HCT116 (cell line): ENCODE measurements around the gene UFSP2. TPM values are rescaled to one million over a fixed set of nuclear protein-coding genes. Genes with fewer than 3 reads are reported as not detected.

Experiments
- ATAC-seq: fragments of 200-7000 bp; cut with Tn5 transposase; 2 replicates; pipeline ENCODE4 v1.9.1; 2020; ENCODE audit warnings: mild to moderate bottlenecking, moderate library complexity
- BruUV-seq: library from RNA; stranded (reverse); fragments of 400-500 nt; replicated peaks from 2 replicates; lab custom pipeline; 2021; lab: Mats Ljungman, UMichigan
- CTCF ChIA-PET: fragments of 300-600 bp; sonication (Branson Sonifier 250); formaldehyde crosslinking; loops from one replicate; lab custom pipeline; 2021; ENCODE audit warnings: antibody characterized with exemption; lab: Charles Lee
- POLR2A ChIA-PET: fragments of 300-600, 350-600 bp; sonication (Branson Sonifier 250); formaldehyde crosslinking; loops from one replicate; lab custom pipeline; 2021; ENCODE audit warnings: antibody characterized with exemption; lab: Charles Lee
- RAD21 ChIA-PET, 2 experiments: fragments of 300-600 bp; sonication (Branson Sonifier 250); formaldehyde crosslinking; loops; one replicate each; lab custom pipeline; 2023; ENCODE audit warnings: low total read pairs in 2 of 2; ENCODE audit not compliant: uncharacterized antibody in 2 of 2, unreplicated experiment in 2 of 2, low non-redundant PET in 1 of 2; lab: Charles Lee
- DNase-seq: peaks from one replicate; pipeline ENCODE4 v3.0.0-alpha.2; 2010; ENCODE audit warnings: low read depth, low spot score
- H2AFZ ChIP-seq: fragments of 200-600 bp; shearing (Covaris generic), sonication (generic); 2 replicates; pipeline ENCODE4 v1.6.1; 2017; ENCODE audit warnings: low read depth, mixed run types, mixed read lengths, antibody characterized with exemption, low read length; ENCODE audit not compliant: poor library complexity, severe bottlenecking
- H3K27ac ChIP-seq: 2 replicates; pipeline ENCODE4 v1.5.1; 2012; ENCODE audit warnings: low read depth, low read length
- H3K27me3 ChIP-seq: fragments of 200-600 bp; sonication (generic); 2 replicates; pipeline ENCODE4 v1.6.1; 2016; ENCODE audit warnings: mixed run types, low read length, mixed read lengths; ENCODE audit not compliant: insufficient read depth
- H3K36me3 ChIP-seq, 2 experiments: fragments of 200-500 bp in 1 of 2; fragments of 200-600 bp in 1 of 2; sonication (Bioruptor generic) in 1 of 2; sonication (generic) in 1 of 2; 2 replicates each; pipeline versions ENCODE4 v1.5.1 to v1.6.1; 2014 to 2016; ENCODE audit warnings: low read length in 2 of 2, inconsistent platforms in 1 of 2, mixed read lengths in 1 of 2, mixed run types in 1 of 2; ENCODE audit not compliant: insufficient read depth in 2 of 2, control insufficient read depth in 1 of 2
- H3K4me1 ChIP-seq, 2 experiments: fragments of 200-600 bp in 1 of 2; sonication (generic) in 1 of 2; 2 replicates each; pipeline versions ENCODE4 v1.5.1 to v1.6.1; 2012 to 2017; ENCODE audit warnings: low read length in 2 of 2, inconsistent platforms in 1 of 2, mild to moderate bottlenecking in 1 of 2, mixed read lengths in 1 of 2, mixed run types in 1 of 2, moderate library complexity in 1 of 2; ENCODE audit not compliant: insufficient read depth in 2 of 2, control insufficient read depth in 1 of 2
- H3K4me2 ChIP-seq: fragments of 200-600 bp; sonication (generic); 2 replicates; pipeline ENCODE4 v1.6.1; 2017; ENCODE audit warnings: mixed run types, low read length, mixed read lengths
- H3K4me3 ChIP-seq, 2 experiments: fragments of 200-600 bp in 1 of 2; sonication (generic) in 1 of 2; replicated peaks in 1 of 2; 2 replicates each; pipeline ENCODE4 v1.5.1; 2011 to 2016; ENCODE audit warnings: low read length in 2 of 2, control low read depth in 1 of 2, low read depth in 1 of 2, mild to moderate bottlenecking in 1 of 2, mixed read lengths in 1 of 2, mixed run types in 1 of 2
- H3K79me2 ChIP-seq: fragments of 200-600 bp; sonication (generic); 2 replicates; pipeline ENCODE4 v1.6.1; 2017; ENCODE audit warnings: mild to moderate bottlenecking, mixed run types, low read length, moderate library complexity, mixed read lengths; ENCODE audit not compliant: insufficient read depth
- H3K9ac ChIP-seq: fragments of 200-600 bp; sonication (generic); 2 replicates; pipeline ENCODE4 v1.6.1; 2016; ENCODE audit warnings: low read length, mixed read lengths
- H3K9me2 ChIP-seq: fragments of 200-600 bp; sonication (generic), shearing (Covaris generic); 2 replicates; pipeline ENCODE4 v1.6.1; 2017; ENCODE audit warnings: mixed run types, mild to moderate bottlenecking, moderate library complexity; ENCODE audit not compliant: insufficient read depth
- H3K9me3 ChIP-seq, 2 experiments: fragments of 200-500 bp in 1 of 2; fragments of 200-600 bp in 1 of 2; sonication (Bioruptor generic) in 1 of 2; sonication (generic) in 1 of 2; 2 replicates each; pipeline ENCODE4 v1.6.1; 2014 to 2017; ENCODE audit warnings: low read length in 2 of 2, mixed read lengths in 2 of 2, inconsistent platforms in 1 of 2, low read depth in 1 of 2, mild to moderate bottlenecking in 1 of 2, mixed run types in 1 of 2, moderate library complexity in 1 of 2; ENCODE audit not compliant: control insufficient read depth in 1 of 2, insufficient read depth in 1 of 2
- H4K20me1 ChIP-seq: fragments of 200-600 bp; sonication (generic), shearing (Covaris generic); 2 replicates; pipeline ENCODE4 v1.6.1; 2017; ENCODE audit warnings: mixed run types, mild to moderate bottlenecking, moderate library complexity; ENCODE audit not compliant: insufficient read depth
- ATF3 ChIP-seq: IDR thresholded peaks from 2 replicates; pipeline ENCODE4 v1.6.1; 2012
- CBX3 ChIP-seq: IDR thresholded peaks from 2 replicates; pipeline ENCODE4 v1.6.1; 2012; ENCODE audit warnings: low read depth
- CTCF ChIP-seq, 3 experiments: fragments of 200-600 bp in 1 of 3; sonication (generic) in 1 of 3; IDR thresholded peaks in 2 of 3; conservative IDR thresholded peaks in 1 of 3; 2 replicates each; pipeline ENCODE4 v1.5.1; 2012 to 2017; ENCODE audit warnings: low read depth in 2 of 3, low read length in 2 of 3, antibody characterized with exemption in 1 of 3, borderline replicate concordance in 1 of 3, control low read depth in 1 of 3, mild to moderate bottlenecking in 1 of 3, mixed read lengths in 1 of 3, mixed run types in 1 of 3, moderate library complexity in 1 of 3; ENCODE audit not compliant: insufficient read depth in 1 of 3
- EGR1 ChIP-seq: IDR thresholded peaks from 2 replicates; pipeline ENCODE4 v1.6.1; 2012; ENCODE audit warnings: low read depth
- EZH2 ChIP-seq: fragments of 200-600 bp; sonication (generic); IDR thresholded peaks from 2 replicates; pipeline ENCODE4 v1.6.1; 2017; ENCODE audit warnings: antibody characterized with exemption, mixed run types
- FOSL1 ChIP-seq: IDR thresholded peaks from 2 replicates; pipeline ENCODE4 v1.6.1; 2012; ENCODE audit warnings: low read depth
- MAX ChIP-seq: IDR thresholded peaks from 2 replicates; pipeline ENCODE4 v1.6.1; 2012
- RAD21 ChIP-seq: IDR thresholded peaks from 2 replicates; pipeline ENCODE4 v1.6.1; 2012; ENCODE audit warnings: low read depth, mild to moderate bottlenecking
- REST ChIP-seq: IDR thresholded peaks from 2 replicates; pipeline ENCODE4 v1.6.1; 2012; ENCODE audit warnings: low read depth
- SIN3A ChIP-seq: IDR thresholded peaks from 2 replicates; pipeline ENCODE4 v1.6.1; 2012; ENCODE audit warnings: low read depth
- SP1 ChIP-seq: IDR thresholded peaks from 2 replicates; pipeline ENCODE4 v1.6.1; 2012; ENCODE audit warnings: low read depth
- TCF7L2 ChIP-seq: IDR thresholded peaks from 2 replicates; pipeline ENCODE4 v1.7.0; 2011; ENCODE audit warnings: borderline replicate concordance, inconsistent platforms; ENCODE audit not compliant: insufficient read depth, insufficient read length; ENCODE audit errors: extremely low read depth
- YY1 ChIP-seq: IDR thresholded peaks from 2 replicates; pipeline ENCODE4 v1.6.1; 2011; ENCODE audit warnings: low read length, low read depth, moderate library complexity, mild to moderate bottlenecking; ENCODE audit not compliant: insufficient replicate concordance; ENCODE audit errors: extremely low read depth
- ZBTB33 ChIP-seq: IDR thresholded peaks from 2 replicates; pipeline ENCODE4 v1.6.1; 2011; ENCODE audit warnings: mild to moderate bottlenecking, low read length, moderate library complexity; ENCODE audit not compliant: insufficient replicate concordance; ENCODE audit errors: extremely low read depth
- intact Hi-C: fragments of 100-400 bp; cut with micrococcal nuclease; formaldehyde crosslinking; loops from 2 replicates; pipeline ENCODE4 v1.10.0; 2022
- total RNA-seq: library from RNA; stranded (reverse); gene quantifications from one replicate; pipeline ENCODE4 v1.2.1, GENCODE V29; 2021; ENCODE audit not compliant: unreplicated experiment

The UFSP2 gene
- total RNA-seq, 1 experiment from 2014 or later: 29.4 TPM

GRCh38 chr4:185412412-185412811 is 13.4 kb downstream of the UFSP2 start:
- Histone ChIP-seq H3K4me1 (no peaks in the 10 kb centered on the region), H4K20me1 (no peaks in the 10 kb centered on the region), H3K27ac (no peak overlapping the region), H3K4me3 (no peak overlapping the region), H3K4me2 (no peak overlapping the region), H3K79me2 (no peaks in the 10 kb centered on the region), H3K9me3 (no peaks in the 10 kb centered on the region), H3K36me3 (peaks cover 0 to 9% of the 10 kb centered on the region in 2 experiments; a peak in 1 of 4 replicates), H3K9ac (no peak overlapping the region), H3K27me3 (no peaks in the 10 kb centered on the region), H3K9me2 (no peaks in the 10 kb centered on the region), H2AFZ (no peak overlapping the region)
- ChIA-PET POLR2A (no interaction called here), CTCF (no interaction called here), RAD21 (no interaction called here)
- TF ChIP-seq EGR1 (no peak), ATF3 (no peak), SP1 (no peak), RAD21 (no peak), SIN3A (no peak), ZBTB33 (no peak), EZH2 (no peak), TCF7L2 (no peak), REST (no peak), YY1 (no peak), CBX3 (no peak), MAX (no peak), CTCF (IDR thresholded peaks at IDR 0.05 in 2 of 3, conservative IDR thresholded peaks at IDR 0.05 in 1 of 3; ENCODE audit: borderline replicate concordance in 1 of 3, insufficient read depth in 1 of 3, low read depth in 2 of 3, low read length in 2 of 3) (no peak), FOSL1 (no peak)
- intact Hi-C loops: no loop called here
- BruUV-seq: no TSS peak
- ATAC-seq (no peak), DNase-seq (no peak)
